HG03139 (cell line): Measurements from ENCODE around the gene UBAC2.
A peak's percentile ranks its signal among the peaks of the same experiment; 100 is the strongest.
"Not testable (repeated sequence)": the region's sequence is repeated elsewhere in the genome, so short reads cannot be mapped to it uniquely, and the experiment has no call there.

Source experiments
- ATAC-seq: cut with Tn5 transposase; IDR thresholded peaks from one replicate; pipeline ENCODE4 v1.9.1; 2021; ENCODE audit not compliant: unreplicated experiment

The UBAC2 gene

GRCh38 chr13:99409461-99410083 is 208.9 kb downstream of the UBAC2 start:
- not testable (repeated sequence) for ATAC-seq

GRCh38 chr13:99410646-99411475 is 210.2 kb downstream of the UBAC2 start:
- not testable (repeated sequence) for ATAC-seq

DNA sequence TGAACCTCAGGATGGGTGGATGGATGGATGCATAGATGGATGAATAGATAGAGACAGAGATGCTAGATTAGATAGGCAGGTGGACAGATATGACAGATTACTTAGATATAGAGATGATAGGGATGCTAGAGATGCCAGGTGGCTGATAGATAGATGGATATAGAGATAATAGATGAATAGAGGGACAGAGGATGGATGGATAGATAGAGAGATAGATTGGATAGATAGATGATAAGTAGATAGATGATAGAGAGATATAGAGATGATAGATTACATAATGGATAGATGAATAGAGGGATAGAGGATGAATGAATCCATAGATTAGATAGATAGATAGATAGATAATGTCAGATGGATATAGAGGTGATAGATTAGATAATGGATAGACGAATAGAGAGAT is 212.2 kb downstream of the UBAC2 start:
- no peak for ATAC-seq

- no peak for ATAC-seq
Measured at GRCh38 chr13:99414048-99414995, 213.7 kb downstream of the UBAC2 start.

GRCh38 chr13:99415014-99415650 is 214.5 kb downstream of the UBAC2 start:
- no peak for ATAC-seq

GRCh38 chr13:99415851-99416331 is 215.2 kb downstream of the UBAC2 start:
- ATAC-seq: no peak

DNA sequence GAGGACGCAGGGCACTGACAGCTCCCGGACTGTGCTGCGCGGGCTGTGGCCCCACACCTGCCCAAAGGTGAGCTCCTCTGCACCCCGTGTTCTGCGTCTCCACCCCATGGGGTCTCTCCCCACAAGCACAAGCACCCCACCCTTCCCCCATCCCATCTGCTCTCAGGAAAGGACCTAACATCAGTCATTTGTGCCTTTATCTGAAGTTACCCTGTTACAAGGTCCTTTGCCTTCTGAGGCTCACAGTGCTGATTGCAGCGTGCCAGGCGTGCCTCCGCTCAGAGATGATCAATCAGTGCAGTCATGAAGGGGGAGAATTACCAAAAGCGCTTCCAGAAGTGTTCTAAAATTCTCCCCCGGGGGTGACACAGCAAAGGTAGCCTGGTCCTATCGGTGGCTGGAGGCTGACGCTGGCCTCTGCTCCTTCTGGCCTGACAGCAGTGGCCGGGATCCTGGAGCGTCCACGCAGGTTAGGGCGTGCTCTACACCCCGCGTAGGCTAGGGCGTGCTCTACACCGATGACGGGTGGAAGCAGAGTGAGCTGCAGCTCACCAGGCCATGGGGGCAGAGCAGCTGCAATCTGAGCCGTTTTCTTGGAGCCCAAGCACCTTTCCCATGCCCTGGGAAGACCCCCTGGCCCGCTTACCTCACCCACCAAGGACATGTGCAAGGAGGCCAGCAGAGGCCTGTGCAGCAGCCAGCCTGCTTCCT is 215.9 kb downstream of the UBAC2 start:
- ATAC-seq: no peak

DNA sequence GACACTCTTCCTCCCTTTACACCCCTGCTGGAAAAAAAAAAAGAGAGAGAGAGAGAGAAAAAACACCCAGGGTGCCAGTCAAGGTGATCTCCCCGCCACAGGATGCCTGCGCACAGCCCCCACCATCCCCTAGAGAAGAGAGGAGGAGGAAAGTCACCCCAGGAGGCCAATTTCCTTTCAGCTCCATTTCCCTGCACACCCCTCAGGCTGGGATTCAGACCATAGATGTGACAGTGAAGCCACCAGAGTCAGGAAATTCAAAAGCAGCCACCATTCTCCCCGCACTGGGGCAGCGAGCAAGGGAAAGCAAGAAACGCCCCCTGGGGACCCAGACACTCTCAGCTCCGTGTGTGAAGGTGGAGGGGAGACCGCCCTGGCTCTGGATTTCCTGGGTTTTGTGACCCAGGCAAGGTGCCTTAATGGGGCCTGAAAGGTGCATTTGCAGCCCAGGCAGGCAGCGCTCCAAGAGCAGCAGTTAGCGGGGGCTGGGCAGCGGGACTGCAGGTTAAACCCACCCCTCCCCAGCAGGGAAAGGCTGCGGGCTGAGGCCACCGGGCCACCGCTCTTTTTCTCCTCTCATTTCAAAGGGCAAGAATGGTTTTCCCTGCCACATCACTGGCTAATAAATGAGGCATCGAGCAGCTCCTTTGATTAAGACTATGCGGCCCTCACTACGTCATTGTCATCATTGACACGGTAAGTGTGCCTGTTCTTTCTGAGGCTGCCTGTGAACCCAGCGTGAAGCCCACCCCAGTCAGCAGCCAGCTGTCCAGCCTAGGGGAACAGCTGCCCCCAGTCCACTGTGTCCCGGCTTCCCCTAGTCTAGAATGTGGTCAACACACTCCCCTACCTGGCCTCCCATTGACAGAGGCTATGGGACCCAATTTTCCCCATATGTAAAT is 216.8 kb downstream of the UBAC2 start:
- no peak for ATAC-seq

DNA sequence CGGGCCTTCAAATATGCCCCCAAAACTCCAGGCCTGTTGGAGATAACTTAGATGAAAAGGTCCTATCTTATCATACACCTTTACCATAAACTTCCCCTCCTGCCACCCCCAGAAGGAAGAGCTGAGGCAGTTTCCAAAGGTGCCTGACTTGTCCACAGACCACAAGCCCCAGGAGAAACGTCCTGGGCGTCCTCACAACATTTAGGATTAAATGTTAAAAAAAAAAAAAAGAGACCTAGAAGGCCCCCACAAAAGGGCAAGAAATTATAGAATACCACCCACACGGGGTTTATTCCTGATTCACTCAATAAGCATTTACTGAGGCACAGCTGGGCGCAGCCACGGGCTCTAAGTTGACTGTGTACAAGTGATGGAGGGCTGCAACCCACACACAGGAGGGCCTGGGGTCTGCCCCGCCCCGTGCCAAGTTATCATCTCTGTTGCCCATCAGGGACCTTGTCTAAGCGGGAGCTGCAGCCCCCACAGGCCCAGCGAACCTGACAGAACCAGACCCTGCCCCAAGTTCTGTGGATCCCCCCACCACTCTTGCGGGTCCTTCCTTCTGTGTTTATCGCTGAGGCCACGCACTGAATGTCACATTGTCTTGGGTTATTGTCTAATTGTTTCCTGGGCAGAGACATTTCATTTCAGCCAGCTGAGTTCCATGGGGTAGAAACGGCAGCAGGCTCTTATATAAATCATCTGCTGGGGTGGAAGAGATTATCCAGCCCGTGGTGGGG is 217.6 kb downstream of the UBAC2 start:
- ATAC-seq: no peak

- no peak for ATAC-seq
Measured at GRCh38 chr13:99418843-99419140, 218.1 kb downstream of the UBAC2 start.

DNA sequence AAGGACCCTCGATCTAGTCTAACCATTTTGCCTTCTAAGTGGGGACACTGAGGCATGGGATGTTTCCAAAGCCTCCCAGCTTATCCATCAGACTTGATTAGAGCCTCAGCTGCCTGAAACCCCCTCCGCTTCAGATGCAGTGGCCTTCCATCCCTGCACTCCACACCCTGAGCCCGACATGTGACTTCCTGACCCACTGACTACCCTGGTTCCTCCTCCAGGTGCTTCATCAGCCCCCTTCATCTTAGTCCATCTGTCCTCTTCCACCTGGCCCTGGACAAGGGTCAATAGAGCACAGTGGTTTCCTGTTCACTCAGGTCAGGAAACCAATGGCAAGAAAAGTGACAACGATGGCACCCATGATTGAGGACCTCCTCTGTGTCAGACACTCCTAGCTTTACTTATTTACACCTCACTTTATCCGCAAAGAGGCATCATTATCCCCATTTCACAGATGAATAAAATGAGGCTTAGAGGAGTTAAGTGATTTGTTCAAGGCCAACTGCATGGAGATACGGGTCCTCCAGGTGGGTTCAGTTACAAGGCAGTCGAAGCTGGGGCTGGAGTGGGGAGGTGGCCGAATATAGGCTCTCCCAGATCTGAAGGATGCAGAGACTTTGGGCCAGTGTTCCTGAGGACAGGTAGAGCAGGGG is 219.1 kb downstream of the UBAC2 start:
- no peak for ATAC-seq

DNA sequence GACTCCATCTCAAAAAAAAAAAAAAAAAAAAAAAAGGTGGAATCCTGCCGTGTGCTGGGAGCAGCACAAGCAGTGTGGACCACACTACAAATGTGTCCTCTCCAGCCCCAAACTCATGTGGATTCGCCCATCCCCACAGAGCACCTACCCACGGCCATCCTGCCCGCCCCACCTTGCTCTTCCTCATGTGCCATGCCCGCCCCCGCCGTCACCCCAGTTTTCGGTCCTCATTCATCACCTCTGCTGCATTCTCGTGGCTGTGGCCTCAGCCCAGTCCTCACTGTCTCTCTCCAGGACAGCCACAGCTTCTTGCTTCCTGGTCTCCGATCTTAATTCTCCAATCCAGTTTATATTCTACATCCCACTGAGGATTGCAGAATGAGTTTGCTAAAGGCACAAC is 220.6 kb downstream of the UBAC2 start:
- ATAC-seq: no peak

DNA sequence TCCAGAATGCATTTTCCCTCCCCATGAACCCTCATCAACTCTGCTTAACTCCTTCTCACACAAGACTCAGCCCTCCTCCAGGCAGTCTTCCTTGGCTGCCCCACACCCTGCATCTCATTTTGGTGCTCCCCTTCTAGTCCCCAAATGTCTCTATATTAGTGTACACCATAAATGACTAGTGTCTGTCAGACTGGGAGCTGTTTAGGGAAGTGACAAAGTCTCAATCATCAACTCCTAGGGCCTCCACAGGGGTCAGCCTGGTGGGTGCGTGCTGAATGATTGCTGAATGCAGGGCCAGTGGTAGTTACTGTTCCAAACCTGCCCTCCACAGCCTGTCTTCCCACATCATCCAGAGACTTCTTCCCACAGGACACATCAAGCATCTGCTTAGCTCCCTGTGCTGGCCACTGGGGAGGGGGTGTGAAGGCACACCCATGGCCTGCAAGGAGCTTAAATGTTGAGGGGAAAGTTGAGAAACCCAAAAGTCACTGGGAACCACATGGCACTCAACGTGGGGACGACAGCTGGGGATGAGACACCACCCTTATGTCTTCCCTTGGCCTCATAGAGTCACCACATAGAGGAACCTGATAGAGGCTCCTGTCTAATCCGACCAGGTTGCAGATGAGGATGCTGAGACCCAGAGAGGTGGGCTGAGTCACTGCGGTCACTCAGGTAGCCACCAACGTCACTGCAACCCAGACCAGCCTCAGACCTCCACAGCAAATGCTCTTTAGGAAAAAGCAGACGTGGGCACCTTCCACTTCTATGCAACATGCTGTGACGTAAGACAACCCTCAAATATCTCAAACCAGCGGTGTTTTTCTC is 221.3 kb downstream of the UBAC2 start:
- ATAC-seq: no peak

DNA sequence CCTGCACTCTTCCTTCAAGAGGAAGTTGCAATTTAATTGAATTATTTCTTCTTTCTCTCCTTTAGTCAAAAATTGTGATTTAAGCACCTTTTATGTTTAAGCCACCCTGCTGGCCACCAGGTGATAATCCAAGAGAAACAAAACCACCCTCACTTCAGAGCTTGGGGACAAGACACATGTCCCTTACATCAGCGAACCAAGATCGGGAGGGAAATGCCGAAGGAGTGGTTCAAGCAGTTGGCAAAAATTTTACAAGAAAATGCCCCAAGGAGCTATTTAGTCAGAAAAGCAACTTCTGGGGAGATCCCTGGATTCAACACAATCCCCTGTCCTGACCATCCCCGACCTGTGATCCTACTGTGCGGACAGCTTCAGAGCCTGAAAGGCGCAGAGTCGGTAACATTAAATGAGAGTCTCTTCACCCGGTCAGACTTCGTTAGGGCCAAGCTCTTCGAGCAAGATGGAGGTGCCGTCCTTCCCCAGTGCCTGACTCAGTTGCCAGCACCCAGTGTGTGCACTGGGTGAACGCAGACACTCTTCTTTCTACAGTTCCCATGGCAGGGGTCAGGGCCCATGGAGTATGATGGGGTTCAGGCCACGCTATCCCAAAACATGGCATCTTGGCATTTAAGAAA is 222.0 kb downstream of the UBAC2 start:
- no peak for ATAC-seq

DNA sequence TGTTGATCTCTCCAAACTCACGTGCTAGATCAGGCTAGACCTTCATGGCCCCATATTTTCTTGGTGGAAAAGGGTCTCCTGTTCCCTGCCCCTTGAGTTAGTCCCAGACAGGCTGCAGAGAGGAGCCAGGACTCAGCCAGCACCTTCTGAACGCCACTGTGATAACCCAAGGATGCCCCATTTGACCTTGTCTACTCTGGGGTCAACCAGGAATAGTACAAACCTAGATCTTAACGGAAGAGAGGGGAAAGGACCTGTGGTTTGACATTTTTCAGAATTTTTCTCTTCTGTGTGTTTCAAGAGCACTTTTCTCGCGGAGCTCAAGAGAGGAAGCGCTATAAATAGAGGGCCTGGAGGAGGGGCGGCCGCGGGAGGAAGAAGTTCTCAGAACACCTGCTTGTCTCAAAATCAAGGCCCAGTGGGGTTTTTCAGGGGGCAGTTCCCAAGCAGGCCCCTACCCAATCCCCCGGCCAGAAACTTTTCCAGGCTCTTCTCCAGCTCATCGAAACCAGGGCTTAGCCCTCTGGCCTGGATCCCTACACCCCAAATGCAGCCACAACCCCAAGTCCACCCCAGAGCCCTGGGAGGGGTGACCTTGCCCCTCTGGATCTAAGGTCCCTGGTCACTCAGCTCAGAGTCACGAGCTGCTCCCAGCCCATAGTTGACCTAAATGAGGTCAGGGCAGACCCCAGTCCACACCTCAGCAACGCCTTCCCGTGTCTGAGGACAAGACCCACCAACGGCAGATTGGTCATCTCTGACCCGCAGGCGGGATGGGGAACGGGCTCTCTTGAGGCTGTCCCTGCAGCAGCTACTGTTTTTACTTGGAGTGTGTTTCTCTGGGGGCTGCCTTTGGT is 225.1 kb downstream of the UBAC2 start:
- ATAC-seq: peak; percentile 51

DNA sequence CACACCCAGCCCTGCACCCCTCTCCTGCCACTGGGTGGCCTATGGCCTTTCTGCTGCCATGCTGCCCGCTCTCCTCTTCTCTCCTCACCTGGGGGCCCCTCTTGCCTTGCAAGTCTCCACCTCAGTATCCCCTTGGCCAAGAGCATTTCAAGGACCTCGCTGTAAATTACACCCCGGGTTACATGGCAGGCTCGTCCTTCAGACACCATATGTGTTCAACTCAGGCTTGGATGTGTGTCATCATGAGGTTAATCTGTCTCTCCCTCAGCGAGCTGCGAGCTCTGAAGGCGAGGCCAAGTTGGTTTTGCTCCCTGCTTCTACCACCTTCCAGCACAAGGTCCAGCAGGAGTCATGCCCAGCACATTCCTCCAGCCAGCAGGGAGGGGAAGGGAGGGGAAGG is 225.8 kb downstream of the UBAC2 start:
- ATAC-seq: no peak
